ENCODE data around the gene KCNMA1.

GRCh38 chr10:77106676-77107075 lies 530.9 kb downstream of the KCNMA1 start:
- TF ChIP-seq CTCF (IDR thresholded peaks at IDR 0.05 in 2 of 3, conservative IDR thresholded peaks at IDR 0.05 in 1 of 3; ENCODE audit: borderline replicate concordance in 1 of 3, insufficient read depth in 1 of 3, low read depth in 2 of 3, low read length in 2 of 3) (no peak), POLR2A (IDR thresholded peaks at IDR 0.05; ENCODE audit: borderline replicate concordance, extremely low read depth, insufficient read depth, insufficient read length) (no peak), EGR1 (IDR thresholded peaks at IDR 0.05; ENCODE audit: low read depth) (no peak), YY1 (IDR thresholded peaks at IDR 0.05; ENCODE audit: extremely low read depth, insufficient replicate concordance, low read depth, low read length) (no peak), ELF1 (IDR thresholded peaks at IDR 0.05; ENCODE audit: borderline replicate concordance, low read depth) (no peak), SIN3A (IDR thresholded peaks at IDR 0.05; ENCODE audit: low read depth) (no peak), MAX (IDR thresholded peaks at IDR 0.05) (no peak), EZH2 (IDR thresholded peaks at IDR 0.05) (no peak), EZH2phosphoT487 (IDR thresholded peaks at IDR 0.05; ENCODE audit: borderline replicate concordance) (no peak)

Measured in HCT116 (cell line).